GM12874 (cell line): ENCODE data around the gene GPX2.

Experiments
- TF ChIP-seq, protein P1 (sequence below): IDR thresholded peaks from 2 replicates; pipeline ENCODE4 v1.5.1; 2011; ENCODE audit warnings: low read depth, mild to moderate bottlenecking, control low read depth, low read length, moderate library complexity; ENCODE audit not compliant: insufficient read depth

Gene GPX2

DNA sequence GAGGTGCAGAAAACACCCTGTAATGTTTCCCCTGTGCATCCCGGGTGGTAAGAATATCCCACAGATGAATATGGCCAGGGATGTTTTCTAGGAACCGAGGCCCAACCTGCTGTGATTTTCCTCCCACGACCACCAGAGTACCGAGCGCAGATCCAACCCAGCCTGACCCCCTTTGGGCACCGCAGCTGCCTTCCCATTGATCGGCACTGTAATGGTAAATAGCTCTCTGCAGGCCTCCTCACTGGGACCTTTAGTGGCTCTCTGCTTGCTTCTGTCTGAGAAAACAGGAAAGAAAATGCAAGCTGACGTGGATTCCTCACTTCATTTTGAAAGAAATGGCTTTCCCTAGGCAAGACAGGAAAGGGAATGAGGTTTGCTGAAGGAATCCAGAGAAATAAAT, 32.0 kb upstream of the GPX2 start:
- TF ChIP-seq, protein P1, sequence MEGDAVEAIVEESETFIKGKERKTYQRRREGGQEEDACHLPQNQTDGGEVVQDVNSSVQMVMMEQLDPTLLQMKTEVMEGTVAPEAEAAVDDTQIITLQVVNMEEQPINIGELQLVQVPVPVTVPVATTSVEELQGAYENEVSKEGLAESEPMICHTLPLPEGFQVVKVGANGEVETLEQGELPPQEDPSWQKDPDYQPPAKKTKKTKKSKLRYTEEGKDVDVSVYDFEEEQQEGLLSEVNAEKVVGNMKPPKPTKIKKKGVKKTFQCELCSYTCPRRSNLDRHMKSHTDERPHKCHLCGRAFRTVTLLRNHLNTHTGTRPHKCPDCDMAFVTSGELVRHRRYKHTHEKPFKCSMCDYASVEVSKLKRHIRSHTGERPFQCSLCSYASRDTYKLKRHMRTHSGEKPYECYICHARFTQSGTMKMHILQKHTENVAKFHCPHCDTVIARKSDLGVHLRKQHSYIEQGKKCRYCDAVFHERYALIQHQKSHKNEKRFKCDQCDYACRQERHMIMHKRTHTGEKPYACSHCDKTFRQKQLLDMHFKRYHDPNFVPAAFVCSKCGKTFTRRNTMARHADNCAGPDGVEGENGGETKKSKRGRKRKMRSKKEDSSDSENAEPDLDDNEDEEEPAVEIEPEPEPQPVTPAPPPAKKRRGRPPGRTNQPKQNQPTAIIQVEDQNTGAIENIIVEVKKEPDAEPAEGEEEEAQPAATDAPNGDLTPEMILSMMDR, result no peak

DNA sequence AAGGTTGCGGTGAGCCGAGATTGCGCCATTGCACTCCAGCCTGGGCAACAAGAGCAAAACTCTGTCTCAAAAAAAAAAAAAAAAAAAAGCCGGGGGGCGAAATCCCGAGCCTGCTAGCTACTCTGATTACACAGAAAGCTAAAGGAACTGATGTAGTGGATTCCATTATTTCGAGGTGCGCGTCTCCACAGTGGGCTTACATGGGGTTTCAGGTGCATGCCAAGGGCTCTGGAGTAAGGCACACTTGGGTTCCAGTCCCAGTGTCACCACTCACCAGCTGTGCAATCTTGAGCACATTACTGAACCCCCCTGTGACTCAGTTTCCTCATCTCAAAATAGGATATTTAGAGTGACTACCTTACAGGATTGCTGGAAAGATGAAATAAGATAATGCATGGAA, 31.3 kb upstream of the GPX2 start:
- TF ChIP-seq, protein P1, result no peak

DNA sequence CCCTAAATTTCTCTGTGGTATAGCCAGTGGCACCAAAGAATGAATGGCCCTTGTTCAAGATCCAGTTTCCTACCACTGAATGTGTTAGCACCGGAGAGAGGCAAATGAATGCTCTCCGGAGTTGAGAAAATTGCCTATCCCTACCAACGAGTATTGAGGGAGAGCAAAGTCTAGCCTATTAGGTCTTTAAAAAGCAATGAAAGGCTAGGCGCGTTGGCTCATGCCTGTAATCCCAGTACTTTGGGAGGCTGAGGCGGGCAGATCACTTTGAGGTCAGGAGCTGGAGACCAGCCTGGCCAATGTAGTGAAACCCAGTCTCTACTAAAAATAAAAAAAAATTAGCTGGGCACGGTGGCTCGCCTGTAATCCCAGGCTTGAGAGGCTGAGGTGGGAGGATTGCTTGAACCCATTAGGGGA, 30.5 kb upstream of the GPX2 start:
- TF ChIP-seq, protein P1, result no peak

DNA sequence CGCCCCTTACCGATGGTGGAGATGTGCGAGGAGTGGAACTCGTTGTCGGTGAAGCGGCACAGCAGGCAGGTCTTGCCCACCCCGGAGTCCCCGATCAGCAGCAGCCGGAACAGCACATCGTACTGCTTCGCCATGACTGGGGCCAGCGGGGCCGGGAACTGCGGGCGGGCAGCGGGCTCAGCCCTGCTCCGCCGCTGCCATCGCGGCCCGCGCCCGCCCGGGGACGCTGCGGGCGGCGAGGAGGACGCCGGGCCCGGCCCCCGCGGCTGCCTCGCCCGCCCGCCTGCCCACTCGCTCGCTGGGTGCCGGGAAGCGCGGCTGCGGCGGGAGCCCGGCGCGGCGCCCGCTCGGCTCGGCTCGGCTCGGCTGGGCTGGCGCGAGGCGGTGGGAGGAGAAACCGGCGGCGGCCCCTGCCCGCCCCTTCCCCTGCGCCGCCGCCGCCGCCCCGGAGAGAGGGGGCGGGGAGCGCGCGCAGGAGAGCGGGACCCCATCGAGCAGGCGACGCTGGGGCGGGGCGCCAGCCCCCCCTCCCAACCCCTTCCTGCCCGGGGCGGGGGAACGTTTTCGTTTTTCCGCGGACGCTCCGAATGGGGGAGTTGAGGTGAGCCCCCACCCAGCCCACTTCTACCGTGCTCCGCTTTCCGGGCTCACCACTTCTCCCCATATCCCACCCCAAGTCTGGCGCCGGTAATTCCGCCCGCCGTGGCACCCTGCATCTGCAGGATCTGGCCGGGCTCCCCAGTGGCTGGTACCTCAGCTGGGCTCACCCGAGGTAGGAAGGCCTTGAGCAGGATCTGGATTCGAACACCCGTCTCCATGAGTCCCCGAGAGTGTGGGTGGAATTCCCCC, 29.6 kb upstream of the GPX2 start, which contains the start of gene RAB15:
RAB15 (minus strand) TSS at position 394 of the 849 bp plus-strand sequence; CDS start at position 134, 260 bp downstream.
- TF ChIP-seq, protein P1, result no peak

DNA sequence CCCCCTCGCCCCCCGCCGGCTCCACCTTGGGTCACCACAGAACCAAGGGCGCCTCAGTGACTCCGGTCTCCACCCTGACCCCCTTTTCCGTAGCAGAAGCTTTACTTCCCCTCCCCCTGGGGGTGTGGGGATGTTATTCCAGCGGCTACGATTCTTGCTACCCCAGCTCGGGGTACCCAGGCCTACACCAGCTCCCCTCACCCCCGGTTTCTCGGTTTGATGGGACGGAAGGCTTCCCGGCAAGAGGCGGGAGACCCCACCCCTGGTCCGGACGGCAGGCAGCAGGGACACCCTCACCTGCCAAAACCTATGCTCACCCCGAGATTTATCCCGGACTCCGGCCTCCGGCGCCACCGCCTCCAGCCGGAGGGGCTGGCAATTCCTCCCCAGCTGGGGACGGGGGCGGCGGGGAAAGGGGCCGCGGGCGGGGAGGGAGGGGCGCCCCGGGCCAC, 29.0 kb upstream of the GPX2 start:
- TF ChIP-seq, protein P1, result no peak

DNA sequence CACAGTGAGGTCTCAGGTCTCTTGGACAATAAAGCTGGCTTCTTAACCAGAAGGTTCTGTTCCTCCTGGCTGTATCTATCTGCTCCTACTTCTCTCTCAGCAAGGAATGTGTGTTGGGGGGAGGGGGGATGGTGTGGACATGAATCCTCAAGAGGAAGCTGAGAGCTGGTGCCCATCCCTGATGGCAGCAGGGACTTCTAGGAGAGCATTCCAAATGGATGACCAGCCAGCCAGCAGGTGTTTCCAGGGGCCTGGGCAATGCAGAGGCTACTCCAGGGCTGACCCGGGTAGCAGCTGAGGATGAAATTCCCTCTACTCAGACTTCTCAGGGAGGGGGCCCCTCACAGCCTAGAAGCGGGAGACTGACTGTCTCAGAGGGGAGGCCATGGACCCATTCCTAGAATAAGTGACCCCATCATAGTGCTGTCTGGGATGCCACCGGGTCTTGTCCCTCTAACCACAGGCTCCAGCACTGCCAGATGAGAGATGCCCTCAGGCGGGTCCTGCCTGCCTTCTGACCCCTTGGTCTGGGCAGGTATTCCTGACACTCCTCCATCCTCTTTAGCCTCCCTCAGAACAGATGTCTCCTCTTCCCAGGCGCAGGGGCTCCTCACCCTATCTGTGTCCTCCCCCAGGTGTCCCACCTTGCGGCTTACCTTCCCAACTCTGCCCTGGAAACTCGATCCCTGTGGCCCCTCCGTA, 28.4 kb upstream of the GPX2 start:
- TF ChIP-seq, protein P1, result no peak

DNA sequence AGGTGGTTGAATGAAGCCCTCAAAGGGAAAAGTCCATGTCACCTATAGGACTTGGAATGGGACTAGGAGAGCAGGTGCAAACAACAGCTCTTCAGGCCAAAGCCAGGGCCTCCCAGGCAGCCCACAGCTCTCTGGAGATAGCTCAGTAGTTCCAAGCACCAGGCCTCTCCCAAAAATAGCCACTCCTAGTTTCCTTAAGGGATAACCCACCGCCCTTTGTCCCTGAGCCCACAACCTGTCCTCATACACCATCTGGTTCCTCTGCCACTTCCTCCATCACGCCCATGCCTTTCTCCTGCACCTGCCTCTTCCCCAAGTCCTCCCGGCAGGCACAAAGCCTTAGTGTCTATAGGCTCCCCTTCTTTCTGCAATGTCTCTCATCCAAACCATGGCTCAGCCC, 27.5 kb upstream of the GPX2 start:
- TF ChIP-seq, protein P1, result no peak
